ENCODE results near the gene AMZ2. TPM values are rescaled to one million over a fixed set of nuclear protein-coding genes. Genes with fewer than 3 reads are reported as not detected.

AMZ2 gene
- total and polyA plus RNA-seq, 4 donors, result 11.6 to 19.6 (median 17.3) TPM

- TF ChIP-seq FOXA2 (IDR thresholded peaks at IDR 0.05), result no peak
- TF ChIP-seq GABPA (IDR thresholded peaks at IDR 0.05 in 1 of 2, conservative IDR thresholded peaks at IDR 0.05 in 1 of 2), result no peak
- TF ChIP-seq TAF1 (conservative IDR thresholded peaks at IDR 0.05), result no peak
- no peak for TF ChIP-seq JUND (IDR thresholded peaks at IDR 0.05)
- TF ChIP-seq RAD21 (IDR thresholded peaks at IDR 0.05), result no peak
- TF ChIP-seq SP1 (IDR thresholded peaks at IDR 0.05), result no peak
- TF ChIP-seq YY1 (IDR thresholded peaks at IDR 0.05), result no peak
- no peak for TF ChIP-seq ZBTB33 (IDR thresholded peaks at IDR 0.05)
- TF ChIP-seq CTCF (IDR thresholded peaks at IDR 0.05; ENCODE audit: low read depth, low read length, missing input control), result no peak
- no peak for TF ChIP-seq EGR1 (IDR thresholded peaks at IDR 0.05; ENCODE audit: low read depth in 2 of 2)
- no peak for TF ChIP-seq HNF4G (IDR thresholded peaks at IDR 0.05)
- TF ChIP-seq REST (IDR thresholded peaks at IDR 0.05), result no peak
- no peak for TF ChIP-seq HNF4A (conservative IDR thresholded peaks at IDR 0.05)
- TF ChIP-seq RXRA (IDR thresholded peaks at IDR 0.05), result no peak
- no peak for TF ChIP-seq MAX (IDR thresholded peaks at IDR 0.05)
- TF ChIP-seq FOXA1 (IDR thresholded peaks at IDR 0.05), result no peak
- TF ChIP-seq NR2F2 (IDR thresholded peaks at IDR 0.05), result no peak
- TF ChIP-seq ATF3 (IDR thresholded peaks at IDR 0.05), result no peak
- no peak overlapping the region for H3K27ac ChIP-seq (ENCODE audit: low read depth in 1 of 2, low read length in 2 of 2)
- H3K9me3 ChIP-seq (ENCODE audit: control insufficient read depth in 4 of 4, low read length in 3 of 4), result no peaks in the 10 kb centered on the region
- H3K4me1 ChIP-seq (ENCODE audit: control insufficient read depth in 4 of 4, insufficient read depth in 4 of 4, low read length in 3 of 4), result peaks cover 1 to 23% (median 17%) of the 10 kb centered on the region in 4 donors
- no peaks in the 10 kb centered on the region for H3K27me3 ChIP-seq (ENCODE audit: control insufficient read depth in 4 of 4, insufficient read depth in 4 of 4, low read length in 3 of 4)
- H3K4me3 ChIP-seq (ENCODE audit: low read depth in 1 of 3, low read length in 3 of 3), result no peak overlapping the region
- DNase-seq (ENCODE audit: low spot score), result no peak
- peaks cover 0 to 3% (median 0%) of the 10 kb centered on the region in 4 donors for H3K36me3 ChIP-seq (ENCODE audit: control insufficient read depth in 4 of 4, insufficient read depth in 3 of 4, low read depth in 1 of 4, low read length in 3 of 4)
- peak overlapping the region in 1 of 2 donors; percentile 25 for H3K9ac ChIP-seq (ENCODE audit: low read depth in 1 of 2, low read length in 2 of 2)
These were observed 10.1 kb downstream of the AMZ2 start for GRCh38 chr17:68257934-68258333.
